Astrocyte (in vitro differentiated cells and primary cell): ENCODE results near the gene RAD21L1.

Experiments used
- CTCF ChIP-seq: IDR thresholded peaks from 2 replicates; pipeline ENCODE4 v1.5.1; 2011; ENCODE audit warnings: low read depth, mild to moderate bottlenecking, inconsistent platforms, low read length, moderate library complexity; ENCODE audit not compliant: insufficient read depth
- EZH2 ChIP-seq: IDR thresholded peaks from 2 replicates; pipeline ENCODE4 v1.6.1; 2012; ENCODE audit warnings: mild to moderate bottlenecking, low read length, inconsistent platforms; ENCODE audit not compliant: insufficient read depth

GRCh38 chr20:1300083-1300840, 74.4 kb downstream of the RAD21L1 start:
- TF ChIP-seq CTCF (no peak), EZH2 (no peak)
